Spleen (tissue), 11 donors: ENCODE data around the gene TCN1. TPM values are rescaled to one million over a fixed set of nuclear protein-coding genes. Genes with fewer than 3 reads are reported as not detected.

ENCODE experiments used
- DNase-seq: peaks from one replicate; pipeline ENCODE4 v3.0.0-alpha.2; 2020
- H3K27ac ChIP-seq, 8 donors: fragments of 200-600 bp; sonication (generic) in 7 of 8; 1 replicate in 4 of 8; 2 replicates in 4 of 8; pipeline versions ENCODE4 v1.5.0 to v1.8.0; 2016 to 2021; ENCODE audit warnings: inconsistent platforms in 4 of 8, mild to moderate bottlenecking in 4 of 8, moderate library complexity in 1 of 8
- H3K27me3 ChIP-seq, 7 donors: fragments of 200-600 bp; sonication (generic) in 6 of 7; replicated peaks in 1 of 7; 1 replicate in 4 of 7; 2 replicates in 3 of 7; pipeline versions ENCODE4 v1.5.0 to v1.8.0; 2016 to 2021; ENCODE audit warnings: inconsistent platforms in 3 of 7, mild to moderate bottlenecking in 1 of 7
- H3K36me3 ChIP-seq, 6 donors: fragments of 200-600 bp; sonication (generic) in 5 of 6; 1 replicate in 4 of 6; 2 replicates in 2 of 6; pipeline versions ENCODE4 v1.5.0 to v1.8.0; 2016 to 2021; ENCODE audit warnings: inconsistent platforms in 2 of 6
- H3K4me1 ChIP-seq, 6 donors: fragments of 200-600 bp; sonication (generic) in 5 of 6; 1 replicate in 3 of 6; 2 replicates in 3 of 6; pipeline versions ENCODE4 v1.5.0 to v1.8.0; 2016 to 2021; ENCODE audit warnings: inconsistent platforms in 3 of 6
- H3K4me3 ChIP-seq, 8 donors: fragments of 200-600 bp; sonication (generic) in 7 of 8; 1 replicate in 4 of 8; 2 replicates in 4 of 8; pipeline versions ENCODE4 v1.5.0 to v1.8.0; 2016 to 2021; ENCODE audit warnings: inconsistent platforms in 4 of 8, mild to moderate bottlenecking in 4 of 8, moderate library complexity in 2 of 8
- H3K9me3 ChIP-seq, 8 donors: fragments of 200-600 bp; sonication (generic) in 7 of 8; 1 replicate in 4 of 8; 2 replicates in 4 of 8; pipeline versions ENCODE4 v1.5.0 to v1.8.0; 2016 to 2021; ENCODE audit warnings: inconsistent platforms in 4 of 8
- POLR2A ChIP-seq, 3 donors: fragments of 450-650 bp; IDR thresholded peaks; one replicate each; pipeline ENCODE4 v1.5.1; 2017; ENCODE audit warnings: antibody characterized with exemption in 3 of 3, mild to moderate bottlenecking in 1 of 3
- POLR2AphosphoS5 ChIP-seq, 3 donors: sonication (generic); formaldehyde crosslinking; IDR thresholded peaks; one replicate each; pipeline ENCODE4 v1.5.1; 2017; ENCODE audit warnings: antibody characterized with exemption in 3 of 3
- WGBS, 5 donors: extraction: QIAGEN DNeasy Blood & Tissue Kit in 3 of 5; methylation state at CpG; one replicate each; pipeline versions ENCODE4 v1.1.5 to v1.1.7; 2013 to 2018; 5-methylcytosine and 5-hydroxymethylcytosine counted together
- intact Hi-C: fragments of 100-400 bp; cut with DNase I; formaldehyde crosslinking; loops from one replicate; pipeline ENCODE4 v1.15.0; 2023; ENCODE audit warnings: low total_unique reads
- polyA plus RNA-seq, 3 donors: library from polyadenylated mRNA; stranded (reverse); fragments of 200-250 nt; gene quantifications; one replicate each; pipeline ENCODE4 v1.2.1, GENCODE V29; 2013
- total RNA-seq, 7 donors: library from RNA; depleted of rRNA in 3 of 7; stranded (reverse); fragments of >200 nt in 3 of 7; fragmentation: NEBNext Ultra II Directional in 4 of 7; extraction: Animal tissue kit (Norgen Biotek cat#: 25700) in 4 of 7; gene quantifications; one replicate each; pipeline versions ENCODE4 v1.1.0 to v1.2.1, GENCODE V29; 2016 to 2021
- TF ChIP-seq, protein P1 (sequence below), 11 experiments: fragments of 200-600 bp in 7 of 11; fragments of 450-650 bp in 4 of 11; sonication (generic) in 4 of 11; IDR thresholded peaks in 8 of 11; conservative IDR thresholded peaks in 3 of 11; 1 replicate in 7 of 11; 2 replicates in 4 of 11; pipeline versions ENCODE4 v1.4.0 to v1.8.0; 2016 to 2021; ENCODE audit warnings: antibody characterized with exemption in 11 of 11, inconsistent platforms in 4 of 11, mild to moderate bottlenecking in 1 of 11
- donor health status: healthy with polysubstance abuse.
- donor health status: DM: no; HTN: no; CAD: no; lungs with moderate emphysema.
- donor health status: DM: no; HTN: no; CAD: no.
- donor health status: Bipolar disorder and iron deficiency.
- donor health status: healthy.
- donor health status: DM: no; HTN: no; CAD: no.
- donor health status: DM: yes; HTN: yes; CAD: no.

TCN1 gene
- total and polyA plus RNA-seq, 10 donors = 0.26 to 18.6 (median 2.0) TPM

DNA sequence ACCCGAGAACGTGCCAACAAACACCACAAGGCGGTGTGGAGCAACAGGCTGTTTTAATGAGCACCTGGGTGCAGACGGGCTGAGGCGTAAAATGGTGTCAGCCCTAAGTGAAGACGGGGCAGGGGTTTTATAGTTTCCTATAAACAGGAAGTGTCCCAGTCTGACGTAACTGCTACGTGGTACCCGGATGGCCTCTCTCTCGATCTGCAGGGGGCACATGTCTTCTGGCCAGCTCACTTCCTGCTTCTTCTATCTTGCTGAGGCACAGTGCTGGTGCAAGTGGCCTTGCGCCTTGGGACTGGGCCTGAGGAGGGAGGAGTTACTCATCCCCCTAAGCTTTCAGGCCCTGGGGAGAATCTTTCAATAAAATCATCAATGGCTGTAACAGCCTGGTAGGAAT is 33.2 kb upstream of the TCN1 start:
- no peak overlapping the region for H3K4me3 ChIP-seq
- no peaks in the 10 kb centered on the region for H3K36me3 ChIP-seq
- TF ChIP-seq, protein P1, sequence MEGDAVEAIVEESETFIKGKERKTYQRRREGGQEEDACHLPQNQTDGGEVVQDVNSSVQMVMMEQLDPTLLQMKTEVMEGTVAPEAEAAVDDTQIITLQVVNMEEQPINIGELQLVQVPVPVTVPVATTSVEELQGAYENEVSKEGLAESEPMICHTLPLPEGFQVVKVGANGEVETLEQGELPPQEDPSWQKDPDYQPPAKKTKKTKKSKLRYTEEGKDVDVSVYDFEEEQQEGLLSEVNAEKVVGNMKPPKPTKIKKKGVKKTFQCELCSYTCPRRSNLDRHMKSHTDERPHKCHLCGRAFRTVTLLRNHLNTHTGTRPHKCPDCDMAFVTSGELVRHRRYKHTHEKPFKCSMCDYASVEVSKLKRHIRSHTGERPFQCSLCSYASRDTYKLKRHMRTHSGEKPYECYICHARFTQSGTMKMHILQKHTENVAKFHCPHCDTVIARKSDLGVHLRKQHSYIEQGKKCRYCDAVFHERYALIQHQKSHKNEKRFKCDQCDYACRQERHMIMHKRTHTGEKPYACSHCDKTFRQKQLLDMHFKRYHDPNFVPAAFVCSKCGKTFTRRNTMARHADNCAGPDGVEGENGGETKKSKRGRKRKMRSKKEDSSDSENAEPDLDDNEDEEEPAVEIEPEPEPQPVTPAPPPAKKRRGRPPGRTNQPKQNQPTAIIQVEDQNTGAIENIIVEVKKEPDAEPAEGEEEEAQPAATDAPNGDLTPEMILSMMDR (IDR thresholded peaks at IDR 0.05 in 8 of 11, conservative IDR thresholded peaks at IDR 0.05 in 3 of 11) = no peak
- no peak for TF ChIP-seq POLR2AphosphoS5 (IDR thresholded peaks at IDR 0.05)
- TF ChIP-seq POLR2A (IDR thresholded peaks at IDR 0.05) = no peak
- no peaks in the 10 kb centered on the region for H3K27me3 ChIP-seq
- peaks cover 0 to 7% (median 0%) of the 10 kb centered on the region in 8 donors for H3K9me3 ChIP-seq
- no peak overlapping the region for H3K27ac ChIP-seq
- intact Hi-C loops = no loop called here
- no peaks in the 10 kb centered on the region for H3K4me1 ChIP-seq
- WGBS, 5 donors = 63 to 82% (median 67%) methylated on average over 11 of the region's 11 CpGs
- no peak for DNase-seq

DNA sequence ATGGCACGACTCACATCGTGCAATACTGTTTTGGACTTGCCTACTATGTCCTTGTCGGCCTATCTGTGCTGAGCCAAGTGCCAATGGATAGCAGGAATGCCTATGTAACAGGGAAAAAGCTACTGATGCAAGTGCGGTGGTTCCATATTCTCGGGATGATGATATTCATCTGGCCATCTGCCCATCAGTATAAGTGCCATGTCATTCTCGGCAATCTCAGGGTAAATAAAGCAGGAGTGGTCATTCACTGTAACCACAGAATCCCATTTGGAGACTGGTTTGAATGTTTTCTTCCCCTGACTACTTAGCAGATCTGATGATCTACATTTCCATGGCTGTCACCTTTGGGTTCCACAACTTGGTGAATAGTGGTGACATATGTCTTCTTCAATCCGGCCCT is 32.4 kb upstream of the TCN1 start:
- H3K4me3 ChIP-seq = no peak overlapping the region
- H3K36me3 ChIP-seq = no peaks in the 10 kb centered on the region
- no peak for DNase-seq
- no peak for TF ChIP-seq POLR2AphosphoS5 (IDR thresholded peaks at IDR 0.05)
- no peak for TF ChIP-seq POLR2A (IDR thresholded peaks at IDR 0.05)
- TF ChIP-seq, protein P1 (IDR thresholded peaks at IDR 0.05 in 8 of 11, conservative IDR thresholded peaks at IDR 0.05 in 3 of 11) = no peak
- intact Hi-C loops = no loop called here
- H3K27me3 ChIP-seq = no peaks in the 10 kb centered on the region
- H3K4me1 ChIP-seq = no peaks in the 10 kb centered on the region
- H3K27ac ChIP-seq = no peak overlapping the region
- WGBS, 5 donors = 88 to 95% (median 93%) methylated on average over 7 of the region's 7 CpGs
- peaks cover 0 to 7% (median 0%) of the 10 kb centered on the region in 8 donors for H3K9me3 ChIP-seq

DNA sequence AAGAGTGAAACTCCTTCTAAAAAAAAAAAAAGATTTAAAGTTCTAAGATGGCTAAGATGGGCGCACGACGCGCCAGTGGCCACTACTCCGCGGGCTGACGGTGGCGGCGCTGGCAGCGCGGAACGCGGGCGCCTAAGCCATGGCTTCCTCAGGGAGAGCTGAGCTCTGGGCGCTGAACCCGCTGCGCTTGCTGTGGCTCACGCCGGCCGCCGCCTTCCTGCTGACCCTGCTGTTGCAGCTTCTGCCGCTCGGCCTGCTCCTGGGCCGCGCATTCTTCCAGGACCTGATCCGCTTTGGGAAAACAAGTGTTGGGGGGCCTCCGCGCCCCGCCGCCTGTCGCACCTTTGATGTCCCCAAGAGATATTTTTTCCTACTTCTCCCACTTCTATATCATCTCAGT is 31.8 kb upstream of the TCN1 start:
- H3K9me3 ChIP-seq = peaks cover 0 to 7% (median 0%) of the 10 kb centered on the region in 8 donors
- intact Hi-C loops = no loop called here
- H3K27me3 ChIP-seq = no peaks in the 10 kb centered on the region
- TF ChIP-seq POLR2AphosphoS5 (IDR thresholded peaks at IDR 0.05) (no peak), POLR2A (IDR thresholded peaks at IDR 0.05) (no peak)
- TF ChIP-seq, protein P1 (IDR thresholded peaks at IDR 0.05 in 8 of 11, conservative IDR thresholded peaks at IDR 0.05 in 3 of 11) = no peak
- 93 to 96% (median 95%) methylated on average over 31 of the region's 31 CpGs for WGBS, 5 donors
- H3K4me3 ChIP-seq = no peak overlapping the region
- no peaks in the 10 kb centered on the region for H3K36me3 ChIP-seq
- H3K27ac ChIP-seq = no peak overlapping the region
- no peaks in the 10 kb centered on the region for H3K4me1 ChIP-seq
- no peak for DNase-seq

DNA sequence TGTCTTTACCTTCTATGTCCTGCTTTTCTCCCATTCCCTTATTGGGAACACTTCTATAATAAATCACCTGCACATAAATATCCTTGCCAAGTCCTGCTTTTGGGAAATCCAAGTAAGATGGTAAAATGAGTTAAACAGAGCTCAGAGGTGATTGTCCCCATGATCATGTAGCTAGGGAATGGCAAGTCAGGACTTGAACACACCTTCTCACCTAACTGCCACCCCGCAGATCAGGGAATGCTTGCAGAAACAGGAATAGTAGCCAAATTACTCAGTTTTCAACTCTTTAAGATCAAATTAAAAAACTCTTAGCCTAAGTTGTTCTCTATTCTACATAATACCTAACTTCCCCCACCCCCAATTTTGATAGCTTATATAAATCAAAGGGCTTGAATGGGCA is 28.3 kb upstream of the TCN1 start:
- Histone ChIP-seq H3K27ac (no peak overlapping the region), H3K4me1 (no peaks in the 10 kb centered on the region), H3K9me3 (peaks cover 0 to 34% (median 13%) of the 10 kb centered on the region in 8 donors), H3K36me3 (no peaks in the 10 kb centered on the region), H3K4me3 (no peak overlapping the region), H3K27me3 (peaks cover 0 to 13% (median 0%) of the 10 kb centered on the region in 7 donors)
- no peak for DNase-seq
- TF ChIP-seq POLR2A (IDR thresholded peaks at IDR 0.05) (no peak), POLR2AphosphoS5 (IDR thresholded peaks at IDR 0.05) (no peak)
- TF ChIP-seq, protein P1 (IDR thresholded peaks at IDR 0.05 in 8 of 11, conservative IDR thresholded peaks at IDR 0.05 in 3 of 11) = no peak
- intact Hi-C loops = no loop called here
- 83 to 100% (median 93%) methylated on average over 1 of the region's 1 CpG for WGBS, 5 donors
